ENCODE data around the gene DDO.

DDO gene

DNA sequence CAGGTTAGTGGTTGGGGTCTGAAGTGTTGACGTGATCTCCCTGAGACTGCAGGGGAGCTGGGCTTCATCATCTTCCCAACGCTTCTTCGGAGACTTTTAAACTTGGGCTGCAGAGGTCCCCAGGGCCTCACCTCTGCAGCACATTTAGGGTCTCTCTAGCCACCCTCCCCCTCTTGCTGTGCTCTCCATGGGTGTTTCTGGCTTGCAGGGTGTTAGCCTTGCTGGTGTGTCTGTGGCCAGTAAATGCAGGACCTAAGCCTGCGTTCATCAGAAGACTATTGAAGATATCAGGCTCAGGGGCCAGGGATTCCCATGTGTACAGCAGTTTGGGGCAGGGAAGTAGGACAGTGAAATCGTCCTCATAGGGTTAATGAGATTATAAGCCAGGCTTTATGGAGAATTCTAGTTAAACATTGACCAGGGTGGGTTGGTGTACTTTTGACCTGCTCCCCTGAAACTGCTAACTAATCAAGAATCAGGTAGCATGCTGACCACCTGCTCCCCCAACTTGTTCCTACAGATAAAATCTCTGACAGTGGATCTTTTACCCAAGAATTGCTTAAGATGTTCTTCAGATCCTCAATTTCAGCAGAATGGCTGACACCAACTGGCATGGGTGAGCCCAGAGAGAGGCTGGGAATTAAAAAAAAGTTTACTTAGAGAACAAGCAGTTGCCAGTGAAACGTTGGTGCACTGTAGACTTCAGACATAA lies 3.8 kb upstream of the DDO start:
- DNase-seq = no peak

DNA sequence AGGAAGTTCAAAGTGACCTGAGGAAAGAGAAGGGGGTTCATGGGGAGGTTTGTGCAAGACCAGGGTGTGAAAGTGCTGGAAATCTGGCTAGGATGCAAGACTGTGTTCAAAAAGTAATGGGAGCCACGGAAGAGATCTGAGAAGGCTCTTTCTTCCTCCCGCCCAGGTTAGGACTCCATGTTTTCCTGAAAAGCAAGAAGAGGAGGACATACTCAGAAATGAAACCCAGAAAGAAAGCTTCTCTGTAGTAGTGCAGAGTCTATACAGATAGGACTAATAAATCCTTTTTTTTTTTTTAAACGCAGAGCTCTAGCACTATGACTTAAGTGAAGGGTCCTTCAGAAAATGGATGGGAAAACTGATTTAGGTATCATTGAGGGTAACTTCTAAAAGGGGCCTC lies 3.2 kb upstream of the DDO start:
- no peak for DNase-seq

DNA sequence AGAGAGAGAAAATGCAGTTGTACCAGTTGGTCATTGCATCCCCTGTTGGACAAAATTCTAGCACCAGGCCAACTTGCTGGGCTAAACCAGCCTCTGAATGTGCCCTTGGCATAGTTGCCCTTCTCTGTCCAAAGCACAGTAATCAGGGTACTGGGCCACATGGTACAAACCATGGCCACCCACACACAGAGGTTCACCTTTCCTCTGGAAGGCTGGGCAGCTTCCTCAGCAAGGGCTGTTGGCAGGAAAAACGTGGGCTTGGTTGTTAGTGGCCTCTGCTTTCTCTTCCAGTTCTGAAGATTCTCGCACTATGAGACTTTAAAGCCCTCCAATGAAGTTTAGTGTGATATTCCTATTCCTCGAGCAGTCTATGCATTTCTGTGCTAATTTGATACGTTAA lies 706 bp downstream of the DDO start:
- DNase-seq = no peak

DNA sequence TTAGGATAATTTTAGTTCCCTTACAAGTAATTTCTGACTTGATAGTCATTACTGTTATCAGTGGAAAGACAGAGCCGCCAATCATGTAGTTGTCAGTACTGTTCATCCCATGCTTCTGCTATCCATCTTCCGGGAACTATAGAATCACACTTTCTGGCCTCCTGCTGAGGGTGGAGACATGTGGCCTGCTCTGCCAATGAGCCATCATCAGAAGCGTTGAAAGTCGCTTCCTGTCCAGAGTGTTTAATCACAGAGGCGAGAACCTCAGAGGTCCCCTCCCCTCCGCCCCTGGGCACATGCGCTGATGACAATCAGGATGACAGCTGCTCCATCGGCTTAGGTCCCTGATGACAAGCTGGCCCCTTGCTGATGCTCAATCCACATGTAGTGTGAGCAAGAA lies 3.0 kb downstream of the DDO start:
- no peak for DNase-seq

DNA sequence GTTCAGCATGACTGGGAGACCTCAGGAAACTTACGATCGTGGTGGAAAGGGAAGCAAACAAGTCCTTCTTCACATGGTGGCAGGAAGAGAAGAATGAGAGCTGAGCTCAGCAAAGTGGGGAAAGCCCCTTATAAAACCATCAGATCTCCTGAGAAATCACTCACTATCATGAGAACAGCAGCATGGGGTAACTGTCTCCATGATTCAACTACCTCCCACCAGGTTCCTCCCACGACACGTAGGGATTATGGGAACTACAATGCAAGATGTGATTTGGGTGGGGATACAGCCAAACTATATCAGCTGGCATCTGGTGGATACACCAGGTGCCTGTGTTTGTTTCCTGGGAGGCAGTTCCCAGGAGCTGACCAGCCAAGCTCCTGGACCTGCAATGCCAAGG lies 4.9 kb downstream of the DDO start:
- DNase-seq = no peak

DNA sequence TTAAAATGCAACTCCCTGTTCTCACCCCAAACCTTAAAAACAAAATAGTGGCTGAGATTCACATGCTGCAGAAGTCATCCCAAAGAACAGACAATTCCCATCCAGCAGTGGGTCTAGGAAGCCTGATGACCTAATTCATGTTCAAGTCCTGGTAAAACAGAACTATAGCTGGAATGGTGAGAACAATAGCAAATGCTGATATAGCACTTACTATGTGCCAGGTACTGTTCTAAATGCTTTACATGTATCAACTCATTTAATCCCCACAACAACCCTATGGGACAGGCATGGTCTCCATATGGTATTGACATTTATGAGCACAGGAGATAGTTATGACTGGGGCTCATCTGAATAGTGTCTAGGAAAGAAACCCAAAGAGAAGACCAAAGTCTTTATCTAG lies 5.6 kb downstream of the DDO start:
- DNase-seq = no peak

DNA sequence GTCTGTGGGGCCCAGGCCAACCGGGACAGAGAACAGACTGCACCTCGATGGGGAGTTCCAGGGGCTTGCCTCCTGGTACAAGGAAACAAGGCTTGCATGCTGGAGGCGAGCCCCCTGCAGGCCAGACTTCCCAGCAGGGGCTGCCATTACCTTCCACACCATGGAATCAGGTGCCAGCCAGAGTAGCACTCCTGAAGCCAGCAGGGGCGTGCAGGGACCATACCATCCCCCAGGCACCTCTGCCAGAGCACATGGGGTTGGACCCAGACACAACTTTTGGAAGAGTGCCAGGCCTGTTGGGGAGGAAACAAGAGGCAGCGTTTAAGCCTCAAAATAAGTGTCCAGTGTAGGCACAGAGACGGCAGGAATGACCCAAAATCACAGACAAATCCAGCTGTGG lies 6.5 kb downstream of the DDO start:
- DNase-seq = no peak

DNA sequence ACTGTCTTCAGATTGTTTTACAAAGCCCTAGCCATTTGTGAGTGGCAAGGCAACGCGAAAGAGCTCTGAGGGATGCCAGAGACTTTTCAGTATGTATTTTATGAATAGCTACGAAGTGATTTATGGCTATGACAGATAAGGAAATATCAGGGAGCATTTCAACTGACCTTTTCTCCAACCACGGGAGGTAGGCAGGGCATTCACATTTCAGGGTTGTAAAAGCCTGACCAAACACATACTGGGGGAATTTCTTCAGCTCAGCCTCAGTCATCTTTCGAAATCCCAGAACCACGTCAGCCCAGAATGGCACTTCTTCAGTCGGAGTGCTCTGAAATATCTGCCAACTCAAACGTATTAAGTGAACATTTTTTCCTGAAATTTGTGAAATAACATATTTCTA lies 10.8 kb downstream of the DDO start:
- DNase-seq = no peak

DNA sequence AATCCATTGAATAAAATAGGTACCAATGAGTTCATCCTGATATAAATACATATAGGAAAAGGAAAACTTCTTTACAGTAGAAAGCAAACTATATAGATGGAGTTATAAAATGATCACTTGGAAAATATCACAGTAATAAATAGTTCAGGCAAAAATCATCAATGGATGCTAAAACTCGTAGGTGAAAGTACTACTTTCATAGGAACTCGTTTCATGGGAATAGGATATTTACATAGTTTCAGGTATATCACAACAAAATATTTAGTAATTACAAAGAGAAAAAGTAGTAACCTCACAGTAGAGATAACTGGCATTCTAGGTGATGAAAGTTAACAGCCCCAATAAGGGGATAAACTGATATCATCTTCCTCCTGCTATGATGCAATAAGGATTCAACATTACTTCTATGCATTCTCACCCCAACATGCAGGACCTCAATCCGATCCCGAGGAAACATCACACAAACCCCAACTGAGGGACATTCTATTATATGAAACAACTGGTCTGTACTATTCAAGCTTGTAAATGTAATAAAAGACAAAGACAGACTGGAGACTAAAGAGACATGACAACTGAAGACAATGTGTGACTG lies 13.7 kb downstream of the DDO start:
- no peak for DNase-seq

DNA sequence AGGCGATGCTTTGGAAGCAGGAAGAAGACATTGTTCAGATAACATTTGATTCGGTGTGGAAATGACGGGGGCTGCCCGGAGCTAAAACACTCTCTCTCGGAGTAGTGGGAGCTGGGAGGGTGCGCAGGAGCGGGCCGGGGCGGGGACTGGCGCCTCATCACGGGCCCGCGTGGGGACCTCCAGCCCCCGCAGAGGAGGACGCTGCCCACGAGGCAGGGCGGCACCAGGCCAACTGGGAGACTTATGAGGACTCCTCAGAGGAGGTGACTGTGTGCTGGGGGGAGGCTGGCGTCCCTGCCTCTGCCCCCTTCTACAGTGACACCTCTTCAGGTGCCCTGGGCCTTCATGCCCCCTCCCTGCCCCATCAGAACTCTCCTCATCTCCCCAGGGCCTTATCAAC lies 15.2 kb downstream of the DDO start:
- no peak for DNase-seq

DNA sequence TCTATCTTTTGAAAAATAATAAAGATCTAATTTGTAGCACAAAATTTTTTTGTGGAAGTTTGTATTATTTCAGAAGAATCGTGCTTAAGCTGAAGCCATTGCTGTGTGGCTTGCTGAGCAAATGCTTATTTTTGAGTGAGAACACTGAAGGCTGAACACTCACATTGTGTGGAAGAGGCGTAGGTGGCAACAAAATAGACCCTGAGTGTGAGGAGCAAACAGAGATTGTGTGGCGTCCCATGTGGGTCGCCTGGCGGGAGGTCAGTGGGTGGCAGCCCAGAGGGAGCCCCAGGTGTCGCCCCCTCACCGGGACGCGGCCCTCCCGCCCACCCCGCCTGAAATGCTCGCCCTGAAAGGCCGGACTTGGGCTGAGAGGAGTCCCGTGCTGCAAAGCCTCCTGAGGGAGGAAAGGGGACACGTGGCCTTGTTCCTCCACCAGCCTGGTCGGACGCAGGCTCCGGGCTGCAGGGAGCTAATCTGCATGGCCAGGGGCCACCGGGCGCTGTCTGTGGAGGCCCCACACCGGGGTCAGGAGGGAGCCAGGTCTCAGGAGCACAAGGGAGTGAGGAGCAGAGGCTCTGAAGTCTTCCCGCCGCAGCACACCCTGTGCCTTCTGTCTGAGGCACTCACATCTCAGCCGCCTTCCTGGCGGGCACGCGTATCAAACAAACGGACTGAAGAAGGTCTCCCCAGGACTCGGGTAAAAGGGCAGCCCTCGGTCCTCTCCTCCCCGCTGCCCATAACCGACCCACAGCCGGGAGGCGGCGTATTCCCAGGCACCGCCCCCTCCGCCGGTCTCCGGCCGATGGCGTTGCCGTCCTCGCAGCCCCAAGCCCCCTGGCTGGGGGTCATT lies 15.9 kb downstream of the DDO start:
- no peak for DNase-seq

DNA sequence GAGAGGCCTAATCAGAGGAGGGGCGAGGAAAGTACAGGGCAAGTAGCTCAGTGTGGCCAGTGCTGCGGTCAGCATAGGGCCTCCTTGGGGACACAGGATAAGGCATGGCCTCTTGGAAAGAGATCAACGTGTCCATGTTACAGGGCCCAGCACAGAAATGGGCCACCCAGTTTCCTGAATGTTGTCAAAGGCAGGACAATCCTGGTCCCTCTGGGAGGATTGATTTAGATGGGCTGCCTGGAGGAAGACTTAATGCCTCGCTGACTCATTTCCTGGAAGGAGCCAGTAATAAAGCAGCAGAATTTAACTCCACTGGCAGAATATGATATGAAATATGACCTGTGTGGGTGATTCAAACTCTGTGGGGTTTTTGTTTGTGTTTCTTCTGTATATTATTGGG lies 16.6 kb downstream of the DDO start:
- no peak for DNase-seq

DNA sequence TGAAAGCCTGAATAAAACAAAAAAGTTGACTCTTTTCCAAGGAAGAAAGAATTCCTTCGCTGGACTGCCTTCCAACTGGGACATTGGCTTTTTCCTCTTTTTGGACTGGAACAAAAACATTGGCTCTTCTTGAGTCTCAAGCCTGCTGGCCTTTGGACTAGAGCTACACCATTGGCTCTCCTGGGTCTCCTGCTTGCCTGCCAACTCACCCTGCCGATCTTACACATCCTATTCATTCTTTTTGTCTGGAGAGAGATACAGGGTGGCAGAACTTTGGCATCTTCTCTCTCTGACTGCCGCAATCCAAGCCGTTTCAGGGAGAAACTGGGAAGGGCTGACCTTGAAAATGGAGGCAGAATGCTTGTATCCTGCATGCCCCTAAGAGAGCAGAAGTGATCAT lies 20.2 kb downstream of the DDO start:
- DNase-seq = no peak

DNA sequence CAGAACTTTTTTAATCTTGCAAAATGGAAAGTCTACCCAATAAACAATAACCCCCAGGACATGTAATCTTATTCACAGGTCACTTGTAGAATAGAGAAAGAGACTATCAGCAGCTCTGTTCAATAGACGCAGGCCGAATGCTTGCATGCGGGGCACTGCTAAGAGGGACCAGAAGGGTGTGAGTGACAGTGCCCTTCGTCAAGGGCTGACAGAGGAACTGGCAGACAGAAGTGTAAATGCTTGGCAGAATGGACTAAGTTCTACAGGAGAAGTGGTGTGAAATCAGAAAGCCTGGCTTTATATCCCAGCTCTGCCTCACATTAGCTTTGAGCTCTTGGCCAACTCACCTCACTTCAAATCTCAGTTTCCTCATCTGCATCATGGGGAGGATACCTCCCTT lies 21.0 kb downstream of the DDO start:
- no peak for DNase-seq

DNA sequence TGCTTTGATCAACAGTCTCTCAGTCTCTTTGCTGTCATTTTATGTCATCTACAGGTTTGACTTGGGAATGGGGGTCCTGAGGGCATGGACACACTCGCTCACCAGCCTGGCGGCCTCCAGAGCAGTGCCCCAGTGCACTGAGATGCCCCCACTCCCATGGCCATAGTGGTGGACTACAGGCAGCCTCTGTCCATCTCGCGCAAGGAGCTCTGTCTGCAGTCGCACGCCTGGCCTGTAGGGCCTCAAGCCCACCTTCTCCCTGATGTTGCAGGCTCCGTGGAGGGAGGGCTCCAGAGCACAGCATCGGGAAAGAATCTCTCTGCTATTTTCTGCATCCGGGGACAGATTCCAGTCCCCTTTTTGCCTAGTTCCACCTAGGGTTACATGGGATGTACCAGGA lies 22.6 kb downstream of the DDO start:
- no peak for DNase-seq

DNA sequence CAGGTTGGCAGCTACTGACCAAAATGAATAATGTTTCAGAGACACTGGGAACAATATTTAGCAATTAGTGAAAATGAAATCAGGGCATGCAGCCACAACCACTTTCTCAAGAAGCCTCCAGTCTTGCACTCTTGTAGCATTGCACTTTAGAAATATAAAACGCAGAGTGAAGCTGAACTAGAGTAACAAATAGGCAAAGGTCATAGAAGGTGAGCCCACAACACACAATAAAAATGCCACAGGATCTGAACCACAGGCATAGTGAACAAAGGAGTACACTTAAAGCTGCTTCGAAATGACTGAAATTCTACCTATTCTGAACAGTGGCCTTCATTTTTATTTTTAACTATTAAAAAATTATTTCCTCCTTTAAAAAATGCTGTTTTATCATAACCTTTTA lies 25.0 kb downstream of the DDO start:
- DNase-seq = no peak

DNA sequence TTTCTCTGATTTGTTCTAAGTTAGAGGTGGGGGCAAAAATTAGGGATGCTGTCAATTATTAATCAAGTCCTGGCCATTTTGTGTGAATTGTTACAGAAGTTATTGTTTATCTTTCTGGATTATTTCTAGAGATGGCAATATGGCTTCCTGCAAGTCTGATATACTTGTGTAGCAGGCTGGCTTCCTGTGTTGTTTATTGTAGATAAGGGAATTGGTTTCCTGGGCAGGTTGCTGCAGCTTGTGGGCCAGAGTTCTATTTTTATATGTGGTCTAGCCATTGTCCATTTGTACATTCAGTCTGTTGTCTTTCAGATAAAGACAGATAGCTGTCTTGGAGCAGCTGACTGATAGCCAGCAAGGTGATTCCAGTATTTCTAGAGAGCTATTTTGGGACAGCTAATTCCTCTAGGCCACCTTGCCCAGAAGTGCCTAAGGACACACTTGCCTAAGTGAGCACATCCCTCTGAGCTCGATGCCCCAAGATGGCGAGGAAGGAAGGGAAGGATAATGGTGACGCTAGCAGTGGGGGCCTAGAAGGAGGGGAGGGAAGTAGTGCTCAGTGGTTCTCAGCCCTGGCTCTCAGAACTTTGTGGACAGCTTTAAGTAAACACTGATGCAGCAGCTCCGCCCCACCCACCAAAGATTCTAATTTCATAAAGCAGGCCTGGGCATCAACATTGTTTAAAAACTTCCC lies 25.5 kb downstream of the DDO start:
- DNase-seq = no peak

DNA sequence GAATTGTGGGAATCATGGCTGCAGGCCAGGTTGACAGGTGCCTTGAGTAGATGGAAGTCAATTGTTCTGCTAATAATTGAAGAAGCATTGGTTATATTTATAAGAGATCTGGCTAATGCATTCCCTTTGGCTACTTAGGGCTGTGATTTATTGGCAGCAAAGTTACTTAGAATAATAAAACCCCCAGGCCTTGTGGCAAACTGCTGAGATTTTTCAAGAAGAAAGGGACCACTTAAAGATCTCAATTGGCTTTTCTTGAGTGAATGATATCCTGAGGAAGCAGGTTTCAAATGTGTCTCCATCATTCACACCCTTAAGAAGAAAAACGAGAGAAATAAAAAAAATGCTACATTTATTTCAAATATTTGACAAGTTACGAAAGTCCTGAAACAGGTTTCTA lies 27.4 kb downstream of the DDO start:
- no peak for DNase-seq

DNA sequence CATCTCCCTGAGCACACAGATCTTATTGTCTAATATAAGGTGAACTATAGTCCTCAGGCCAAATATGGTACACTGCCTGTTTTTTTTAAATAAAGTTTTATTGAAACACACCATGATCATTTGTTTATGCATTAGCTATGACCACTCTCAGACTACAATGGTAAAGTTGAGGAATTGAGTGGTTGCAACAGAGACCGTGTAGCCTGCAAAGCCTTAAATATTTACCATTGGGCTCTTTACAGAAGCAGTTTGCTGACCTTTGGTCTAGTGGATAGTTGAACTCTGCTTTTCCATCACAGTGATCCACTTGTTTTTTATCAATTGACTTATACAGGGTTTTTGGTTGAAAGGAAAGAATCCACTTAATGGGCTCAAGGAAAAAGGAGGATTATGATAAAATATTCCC lies 29.9 kb downstream of the DDO start:
- no peak for DNase-seq

DNA sequence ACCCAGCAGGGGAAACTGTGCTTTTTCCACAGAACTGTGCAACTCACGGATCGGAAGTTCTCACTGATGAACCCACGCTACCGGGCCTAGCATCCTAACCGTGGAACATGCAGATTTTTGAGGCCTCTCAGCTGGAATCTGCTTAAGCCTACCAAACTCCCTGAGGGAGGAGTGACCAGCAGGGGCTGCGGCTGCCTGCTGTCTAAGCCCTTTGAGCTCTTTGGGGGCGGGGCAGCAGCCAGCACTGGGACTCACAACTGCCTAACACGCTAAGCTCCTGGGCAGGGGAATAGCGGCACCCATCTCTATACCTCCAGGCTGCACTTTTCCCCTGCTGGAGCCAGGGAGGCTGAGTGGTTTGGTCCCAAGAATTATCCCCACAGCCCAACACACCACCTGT lies 36.8 kb downstream of the DDO start:
- no peak for DNase-seq

DNA sequence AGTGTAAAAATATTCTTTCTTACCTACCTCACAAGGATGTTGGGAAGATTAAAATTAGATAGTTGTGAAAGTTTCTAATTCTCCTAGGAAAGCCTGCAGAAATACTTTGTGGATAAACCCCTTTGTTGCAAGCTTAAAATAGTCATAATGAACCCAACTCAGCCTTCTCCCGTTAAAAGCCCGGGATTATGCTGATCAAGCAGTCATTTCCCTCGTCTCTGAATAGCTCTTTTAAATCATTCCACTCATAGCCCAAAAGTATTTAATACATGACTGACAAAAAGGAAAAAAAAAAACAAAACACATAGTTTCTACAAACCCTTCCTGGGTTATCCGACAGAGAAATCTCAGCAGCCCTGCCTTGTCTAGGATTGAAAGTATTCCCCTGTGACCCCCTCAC lies 46.3 kb downstream of the DDO start:
- no peak for DNase-seq

DNA sequence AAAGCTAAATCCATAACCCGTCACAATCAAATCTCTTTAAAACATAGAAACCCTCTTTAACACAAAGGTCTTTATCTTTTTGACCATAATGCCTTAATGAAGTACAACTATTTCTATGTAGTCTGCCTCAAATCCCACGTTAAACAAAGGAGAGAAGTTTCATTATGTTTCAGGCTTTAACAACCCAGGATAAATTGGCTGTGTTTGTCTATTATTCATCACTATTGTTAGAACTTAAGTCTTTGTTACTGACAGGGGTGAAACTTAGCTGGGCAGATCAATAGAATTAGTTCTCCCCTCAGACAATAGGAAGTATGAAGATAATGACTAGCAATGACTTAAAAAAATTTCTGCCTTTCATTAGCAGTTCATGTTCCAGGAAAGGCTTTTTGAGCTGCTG lies 47.1 kb downstream of the DDO start:
- DNase-seq = no peak

DNA sequence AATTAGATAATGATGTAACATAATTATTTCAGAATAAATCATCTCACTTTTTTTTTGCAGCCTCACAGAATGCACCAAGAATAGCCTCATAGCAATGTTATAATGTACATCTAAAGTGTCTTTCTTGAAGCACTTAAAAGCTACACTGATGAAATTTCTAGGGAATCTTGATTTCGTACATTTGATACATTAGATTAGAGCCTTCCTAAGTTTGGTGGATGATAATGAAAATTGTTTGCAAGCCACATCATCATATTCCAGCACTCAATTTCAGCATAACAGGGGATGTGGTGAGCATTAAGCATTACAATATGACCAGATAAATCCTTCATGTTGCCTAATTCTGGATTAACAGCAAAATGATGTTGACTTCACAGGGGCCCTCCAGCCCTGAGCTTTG lies 47.5 kb downstream of the DDO start:
- no peak for DNase-seq

DNA sequence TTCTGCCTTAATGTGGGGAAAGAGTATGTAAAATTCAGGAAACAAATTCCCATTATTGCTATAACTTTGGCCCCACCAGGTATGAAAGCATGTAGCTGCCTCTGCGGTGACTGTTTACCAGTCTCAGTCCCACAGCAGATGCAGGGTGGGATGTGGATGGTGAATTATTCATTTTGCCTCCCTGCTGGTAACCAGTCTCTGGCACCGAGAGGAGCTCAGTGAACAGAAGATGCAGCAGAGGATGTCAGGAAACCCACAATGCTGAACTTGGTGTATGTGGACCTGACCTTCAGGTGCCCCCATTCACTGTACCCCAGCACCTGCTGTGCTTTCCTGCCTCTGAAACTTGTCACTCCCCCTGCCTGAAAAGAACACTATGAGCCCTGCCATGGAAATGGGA lies 48.4 kb downstream of the DDO start:
- DNase-seq = no peak
